Keratinocyte (primary cell): ENCODE results near the gene CEP78. TPM values are rescaled to one million over a fixed set of nuclear protein-coding genes. Genes with fewer than 3 reads are reported as not detected.

ENCODE experiments used
- DNase-seq: peaks from one replicate; pipeline ENCODE4 v3.0.0-alpha.2; 2011; ENCODE audit warnings: low read depth, missing footprints, low spot score
- FAIRE-seq: peaks from 2 replicates; lab custom pipeline; 2011; peaks lifted over from hg19 to GRCh38; lab: Jason Lieb, UNC
- H2AFZ ChIP-seq: 2 replicates; pipeline ENCODE4 v1.6.0; 2012; ENCODE audit warnings: low read length, control low read depth, inconsistent platforms; ENCODE audit not compliant: control insufficient read depth
- H3K27ac ChIP-seq: 2 replicates; pipeline ENCODE4 v1.5.1; 2011; ENCODE audit warnings: low read length; ENCODE audit not compliant: control insufficient read depth, insufficient read depth
- H3K27me3 ChIP-seq: 3 replicates; pipeline ENCODE4 v1.6.0; 2011; ENCODE audit warnings: low read length; ENCODE audit not compliant: control insufficient read depth, insufficient read depth; ENCODE audit errors: extremely low read depth
- H3K36me3 ChIP-seq, 2 experiments: 2 replicates in 1 of 2; 3 replicates in 1 of 2; pipeline ENCODE4 v1.5.1; 2011; ENCODE audit warnings: low read length in 2 of 2, mild to moderate bottlenecking in 1 of 2; ENCODE audit not compliant: control insufficient read depth in 2 of 2, insufficient read depth in 2 of 2; ENCODE audit errors: extremely low read depth in 1 of 2
- H3K4me1 ChIP-seq: 3 replicates; pipeline ENCODE4 v1.5.1; 2011; ENCODE audit warnings: low read length; ENCODE audit not compliant: control insufficient read depth, insufficient read depth; ENCODE audit errors: extremely low read depth
- H3K4me2 ChIP-seq: 3 replicates; pipeline ENCODE4 v1.6.0; 2011; ENCODE audit warnings: low read depth, low read length; ENCODE audit not compliant: control insufficient read depth, insufficient read depth; ENCODE audit errors: extremely low read depth
- H3K4me3 ChIP-seq, 3 experiments: fragments of 200-600 bp in 1 of 3; sonication (generic) in 1 of 3; 2 replicates in 2 of 3; 3 replicates in 1 of 3; pipeline ENCODE4 v1.5.1; 2011 to 2016; ENCODE audit warnings: low read length in 3 of 3, mild to moderate bottlenecking in 3 of 3, control low read depth in 2 of 3, inconsistent platforms in 1 of 3, low read depth in 1 of 3, mixed read lengths in 1 of 3, mixed run types in 1 of 3, moderate library complexity in 1 of 3; ENCODE audit not compliant: control insufficient read depth in 2 of 3, insufficient read depth in 2 of 3; ENCODE audit errors: extremely low read depth in 1 of 3
- H3K79me2 ChIP-seq: 2 replicates; pipeline ENCODE4 v1.6.0; 2012; ENCODE audit warnings: low read length; ENCODE audit not compliant: control insufficient read depth, insufficient read depth
- H3K9ac ChIP-seq: 3 replicates; pipeline ENCODE4 v1.6.0; 2011; ENCODE audit warnings: low read length; ENCODE audit not compliant: control insufficient read depth, insufficient read depth; ENCODE audit errors: extremely low read depth
- H3K9me1 ChIP-seq: 3 replicates; pipeline ENCODE4 v1.6.0; 2011; ENCODE audit warnings: low read length; ENCODE audit not compliant: control insufficient read depth, insufficient read depth; ENCODE audit errors: extremely low read depth
- H3K9me3 ChIP-seq: 2 replicates; pipeline ENCODE4 v1.5.1; 2012; ENCODE audit warnings: low read depth, low read length; ENCODE audit not compliant: control insufficient read depth
- H4K20me1 ChIP-seq: 3 replicates; pipeline ENCODE4 v1.6.0; 2011; ENCODE audit warnings: low read length; ENCODE audit not compliant: control insufficient read depth, insufficient read depth; ENCODE audit errors: extremely low read depth
- CTCF ChIP-seq, 3 experiments: IDR thresholded peaks in 1 of 3; conservative IDR thresholded peaks in 1 of 3; optimal IDR thresholded peaks in 1 of 3; 2 replicates in 2 of 3; 3 replicates in 1 of 3; pipeline versions ENCODE3 to v1.5.1; 2011; ENCODE audit warnings: low read length in 3 of 3, mild to moderate bottlenecking in 3 of 3, moderate library complexity in 2 of 3, control low read depth in 1 of 3, inconsistent platforms in 1 of 3; ENCODE audit not compliant: insufficient read depth in 2 of 3; ENCODE audit errors: extremely low read depth in 1 of 3
- EZH2 ChIP-seq: IDR thresholded peaks from one replicate; pipeline ENCODE4 v1.6.1; 2012; ENCODE audit warnings: inconsistent platforms, mild to moderate bottlenecking, low read length, moderate library complexity
- dilution Hi-C: fragments of 300-500 bp; cut with MboI; formaldehyde crosslinking; loops from one replicate; pipeline ENCODE4 v1.7.0; 2020; ENCODE audit warnings: low sequenced_read_pairs; ENCODE audit not compliant: extremely low pct_ligation_motif_present
- polyA plus RNA-seq, 5 experiments: library from polyadenylated mRNA; depleted of rRNA in 3 of 5; stranded (reverse) in 3 of 5; stranded (forward) in 1 of 5; unstranded in 1 of 5; fragments of >200 nt; gene quantifications; 1 replicate in 1 of 5; 2 replicates in 3 of 5; 3 replicates in 1 of 5; pipeline versions ENCODE4 v1.2.1 to v1.2.3, GENCODE V29; 2011 to 2012; ENCODE audit warnings: missing spikeins in 2 of 5, low read depth in 1 of 5, low replicate concordance in 1 of 5

Gene CEP78
- polyA plus RNA-seq, 1 donor (not counting 4 experiments of a cell fraction or from before 2014, with no cell fraction given) = 13.2 TPM

- no peak for DNase-seq
- Histone ChIP-seq H3K9ac (no peak overlapping the region), H3K79me2 (no peaks in the 10 kb centered on the region), H3K4me1 (no peaks in the 10 kb centered on the region), H3K9me1 (no peaks in the 10 kb centered on the region), H3K27ac (no peak overlapping the region), H3K4me2 (no peak overlapping the region), H3K36me3 (peaks cover 2 to 40% of the 10 kb centered on the region in 2 experiments), H4K20me1 (peaks cover 3% of the 10 kb centered on the region), H2AFZ (no peak overlapping the region), H3K4me3 (no peak overlapping the region), H3K27me3 (no peaks in the 10 kb centered on the region), H3K9me3 (no peaks in the 10 kb centered on the region)
- dilution Hi-C loops = no loop called here
- TF ChIP-seq EZH2 (no peak), CTCF (optimal IDR thresholded peaks at IDR 0.05 in 1 of 3, IDR thresholded peaks at IDR 0.05 in 1 of 3, conservative IDR thresholded peaks at IDR 0.05 in 1 of 3; ENCODE audit: extremely low read depth in 1 of 3, insufficient read depth in 2 of 3, low read length in 3 of 3) (no peak)
- FAIRE-seq = no peak
Measured at GRCh38 chr9:78316166-78316892, 80.5 kb downstream of the CEP78 start.

GRCh38 chr9:78319197-78320029 is 83.5 kb downstream of the CEP78 start:
- Histone ChIP-seq H2AFZ (no peak overlapping the region), H3K27me3 (no peaks in the 10 kb centered on the region), H4K20me1 (peaks cover 3% of the 10 kb centered on the region), H3K9ac (no peak overlapping the region), H3K9me3 (no peaks in the 10 kb centered on the region), H3K27ac (no peak overlapping the region), H3K36me3 (peaks cover 2 to 45% of the 10 kb centered on the region in 2 experiments), H3K4me3 (no peak overlapping the region), H3K79me2 (no peaks in the 10 kb centered on the region), H3K4me1 (no peaks in the 10 kb centered on the region), H3K9me1 (no peaks in the 10 kb centered on the region), H3K4me2 (no peak overlapping the region)
- dilution Hi-C loops = no loop called here
- DNase-seq (no peak), FAIRE-seq (no peak)
- TF ChIP-seq EZH2 = no peak
- TF ChIP-seq CTCF (optimal IDR thresholded peaks at IDR 0.05 in 1 of 3, IDR thresholded peaks at IDR 0.05 in 1 of 3, conservative IDR thresholded peaks at IDR 0.05 in 1 of 3; ENCODE audit: extremely low read depth in 1 of 3, insufficient read depth in 2 of 3, low read length in 3 of 3) = no peak
